Chondrocyte (in vitro differentiated cells): ENCODE measurements around the gene GLTPD2. TPM values are rescaled to one million over a fixed set of nuclear protein-coding genes. Genes with fewer than 3 reads are reported as not detected.

Source experiments
- DNase-seq: peaks from one replicate; pipeline ENCODE4 v3.0.0; 2021; ENCODE audit warnings: mixed read lengths, low spot score
- H3K27ac Mint-ChIP-seq: one replicate; pipeline ENCODE4 v1.8.0; 2021; ENCODE audit warnings: mild to moderate bottlenecking, moderate library complexity, mixed read lengths; ENCODE audit not compliant: unreplicated experiment
- H3K27me3 Mint-ChIP-seq: 2 replicates; pipeline ENCODE4 v1.8.0; 2021; ENCODE audit warnings: low read depth, mixed read lengths
- H3K36me3 Mint-ChIP-seq: 2 replicates; pipeline ENCODE4 v1.8.0; 2021; ENCODE audit warnings: low read depth, mixed read lengths
- H3K4me1 Mint-ChIP-seq: 2 replicates; pipeline ENCODE4 v1.8.0; 2021; ENCODE audit warnings: low read depth, mild to moderate bottlenecking, mixed read lengths
- H3K4me3 Mint-ChIP-seq: one replicate; pipeline ENCODE4 v1.8.0; 2021; ENCODE audit warnings: mild to moderate bottlenecking, moderate library complexity, mixed read lengths; ENCODE audit not compliant: unreplicated experiment
- H3K9me3 Mint-ChIP-seq: 2 replicates; pipeline ENCODE4 v1.8.0; 2021; ENCODE audit warnings: low read depth, mixed read lengths
- CTCF ChIP-seq: fragments of 200-600 bp; sonication (generic); IDR thresholded peaks from 2 replicates; pipeline ENCODE4 v1.5.0; 2021; ENCODE audit warnings: antibody characterized with exemption, mild to moderate bottlenecking, moderate library complexity
- total RNA-seq: library from RNA; stranded (reverse); gene quantifications from 3 replicates; pipeline ENCODE4 v1.2.1, GENCODE V29; 2021

The GLTPD2 gene
- total RNA-seq, 1 donor from 2014 or later, result not detected

GRCh38 chr17:4788159-4788806 lies 481 bp upstream of the GLTPD2 start:
- Mint-ChIP-seq H3K27ac (no peak overlapping the region), H3K36me3 (no peaks in the 10 kb centered on the region), H3K27me3 (no peaks in the 10 kb centered on the region), H3K9me3 (no peaks in the 10 kb centered on the region), H3K4me1 (peaks cover 19% of the 10 kb centered on the region), H3K4me3 (peak overlapping the region; percentile 31)
- TF ChIP-seq CTCF, result no peak
- DNase-seq, result no peak

- no peak for TF ChIP-seq CTCF
- H3K27ac Mint-ChIP-seq, result peak overlapping the region; percentile 74
- peak overlapping the region; percentile 90 for H3K4me3 Mint-ChIP-seq
- H3K27me3 Mint-ChIP-seq, result no peaks in the 10 kb centered on the region
- peaks cover 19% of the 10 kb centered on the region for H3K4me1 Mint-ChIP-seq
- no peak for DNase-seq
- H3K36me3 Mint-ChIP-seq, result no peaks in the 10 kb centered on the region
- no peaks in the 10 kb centered on the region for H3K9me3 Mint-ChIP-seq
Observed at GRCh38 chr17:4789701-4789950, 862 bp downstream of the GLTPD2 start.

GRCh38 chr17:4789951-4790704 lies 1.4 kb downstream of the GLTPD2 start:
- peak; percentile 86 for TF ChIP-seq CTCF
- peak; percentile 93 for DNase-seq
- H3K9me3 Mint-ChIP-seq, result no peaks in the 10 kb centered on the region

GRCh38 chr17:4790705-4791088 lies 1.9 kb downstream of the GLTPD2 start:
- peak overlapping the region; percentile 90 for H3K4me3 Mint-ChIP-seq
- no peaks in the 10 kb centered on the region for H3K36me3 Mint-ChIP-seq
- H3K27me3 Mint-ChIP-seq, result no peaks in the 10 kb centered on the region
- H3K27ac Mint-ChIP-seq, result peak overlapping the region; percentile 98
- no peaks in the 10 kb centered on the region for H3K9me3 Mint-ChIP-seq
- H3K4me1 Mint-ChIP-seq, result peaks cover 20% of the 10 kb centered on the region
- TF ChIP-seq CTCF, result no peak
- DNase-seq, result no peak

More at GRCh38 chr17:4789951-4790704, 1.4 kb downstream of the GLTPD2 start:
- peaks cover 19% of the 10 kb centered on the region for H3K4me1 Mint-ChIP-seq
- H3K36me3 Mint-ChIP-seq, result no peaks in the 10 kb centered on the region
- no peaks in the 10 kb centered on the region for H3K27me3 Mint-ChIP-seq
- peak overlapping the region; percentile 90 for H3K4me3 Mint-ChIP-seq
- H3K27ac Mint-ChIP-seq, result peak overlapping the region; percentile 98

GRCh38 chr17:4795168-4795567 lies 6.4 kb downstream of the GLTPD2 start:
- no peaks in the 10 kb centered on the region for H3K9me3 Mint-ChIP-seq

More at GRCh38 chr17:4795168-4795567, 6.4 kb downstream of the GLTPD2 start:
- no peaks in the 10 kb centered on the region for H3K27me3 Mint-ChIP-seq
- no peak overlapping the region for H3K4me3 Mint-ChIP-seq
- peak overlapping the region; percentile 95 for H3K27ac Mint-ChIP-seq
- H3K4me1 Mint-ChIP-seq, result peaks cover 19% of the 10 kb centered on the region
- no peak for TF ChIP-seq CTCF
- no peak for DNase-seq
- peaks cover 8% of the 10 kb centered on the region for H3K36me3 Mint-ChIP-seq
